HL-60 (cell line): ENCODE results near the gene HNRNPAB.

ENCODE experiments used
- DNase-seq, 2 experiments: peaks; one replicate each; pipeline ENCODE4 v3.0.0-alpha.2; 2010 to 2020; ENCODE audit warnings: low read depth in 1 of 2, low spot score in 1 of 2
- H3K27ac ChIP-seq: fragments of 250-450 bp; sonication (Bioruptor Pico); replicated peaks from 2 replicates; pipeline ENCODE4 v1.5.1; 2020; ENCODE audit warnings: mild to moderate bottlenecking, moderate library complexity
- H3K27me3 ChIP-seq: fragments of 250-450 bp; sonication (Bioruptor Pico); 2 replicates; pipeline ENCODE4 v1.5.1; 2021; ENCODE audit warnings: mild to moderate bottlenecking, moderate library complexity; ENCODE audit not compliant: insufficient read depth, poor library complexity, severe bottlenecking
- H3K4me3 ChIP-seq: replicated peaks from 2 replicates; pipeline ENCODE4 v1.5.1; 2011; ENCODE audit warnings: mild to moderate bottlenecking, control low read depth, low read length; ENCODE audit not compliant: insufficient read depth
- GABPA ChIP-seq: IDR thresholded peaks from 2 replicates; pipeline ENCODE4 v1.6.1; 2012; ENCODE audit warnings: low read depth
- POLR2AphosphoS5 ChIP-seq: IDR thresholded peaks from 2 replicates; pipeline ENCODE4 v1.6.1; 2012; ENCODE audit warnings: low read depth
- SPI1 ChIP-seq: IDR thresholded peaks from 2 replicates; pipeline ENCODE4 v1.6.1; 2012; ENCODE audit warnings: low read depth, mild to moderate bottlenecking, borderline replicate concordance
- TF ChIP-seq, protein P1 (sequence below): IDR thresholded peaks from one replicate; pipeline ENCODE4 v1.5.1; 2011; ENCODE audit warnings: low read length, control low read depth, inconsistent platforms; ENCODE audit not compliant: insufficient read depth
- TF ChIP-seq, protein P2 (sequence below): IDR thresholded peaks from 2 replicates; pipeline ENCODE4 v1.6.1; 2012; ENCODE audit warnings: low read depth; ENCODE audit not compliant: insufficient replicate concordance

Gene HNRNPAB

DNA sequence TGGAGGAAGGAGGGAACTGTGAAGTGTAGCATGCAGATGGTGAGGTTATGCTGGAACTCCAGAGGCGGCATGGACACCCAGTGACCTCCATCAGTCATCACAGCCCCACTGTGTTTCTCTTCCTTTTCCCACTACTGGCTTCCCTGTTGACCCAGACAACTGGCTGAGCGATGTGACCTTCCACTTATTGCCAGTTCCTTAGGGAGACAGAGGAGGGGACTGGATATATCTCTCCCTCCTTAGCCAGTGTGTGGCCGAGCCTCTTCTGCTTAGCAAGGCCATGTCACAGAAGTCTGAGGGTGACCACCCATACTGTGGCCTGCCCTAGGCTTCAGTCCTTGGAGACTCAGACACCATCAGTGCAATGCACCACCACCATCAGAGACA lies 31.2 kb downstream of the HNRNPAB start:
- no peaks in the 10 kb centered on the region for H3K27me3 ChIP-seq
- TF ChIP-seq POLR2AphosphoS5, result peak; percentile 10; the same call in 1 of the 2 replicates
- TF ChIP-seq SPI1, result no peak
- TF ChIP-seq, protein P1, sequence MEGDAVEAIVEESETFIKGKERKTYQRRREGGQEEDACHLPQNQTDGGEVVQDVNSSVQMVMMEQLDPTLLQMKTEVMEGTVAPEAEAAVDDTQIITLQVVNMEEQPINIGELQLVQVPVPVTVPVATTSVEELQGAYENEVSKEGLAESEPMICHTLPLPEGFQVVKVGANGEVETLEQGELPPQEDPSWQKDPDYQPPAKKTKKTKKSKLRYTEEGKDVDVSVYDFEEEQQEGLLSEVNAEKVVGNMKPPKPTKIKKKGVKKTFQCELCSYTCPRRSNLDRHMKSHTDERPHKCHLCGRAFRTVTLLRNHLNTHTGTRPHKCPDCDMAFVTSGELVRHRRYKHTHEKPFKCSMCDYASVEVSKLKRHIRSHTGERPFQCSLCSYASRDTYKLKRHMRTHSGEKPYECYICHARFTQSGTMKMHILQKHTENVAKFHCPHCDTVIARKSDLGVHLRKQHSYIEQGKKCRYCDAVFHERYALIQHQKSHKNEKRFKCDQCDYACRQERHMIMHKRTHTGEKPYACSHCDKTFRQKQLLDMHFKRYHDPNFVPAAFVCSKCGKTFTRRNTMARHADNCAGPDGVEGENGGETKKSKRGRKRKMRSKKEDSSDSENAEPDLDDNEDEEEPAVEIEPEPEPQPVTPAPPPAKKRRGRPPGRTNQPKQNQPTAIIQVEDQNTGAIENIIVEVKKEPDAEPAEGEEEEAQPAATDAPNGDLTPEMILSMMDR, result no peak
- no peak overlapping the region for H3K4me3 ChIP-seq
- no peak for DNase-seq
- H3K27ac ChIP-seq, result no peak overlapping the region

DNA sequence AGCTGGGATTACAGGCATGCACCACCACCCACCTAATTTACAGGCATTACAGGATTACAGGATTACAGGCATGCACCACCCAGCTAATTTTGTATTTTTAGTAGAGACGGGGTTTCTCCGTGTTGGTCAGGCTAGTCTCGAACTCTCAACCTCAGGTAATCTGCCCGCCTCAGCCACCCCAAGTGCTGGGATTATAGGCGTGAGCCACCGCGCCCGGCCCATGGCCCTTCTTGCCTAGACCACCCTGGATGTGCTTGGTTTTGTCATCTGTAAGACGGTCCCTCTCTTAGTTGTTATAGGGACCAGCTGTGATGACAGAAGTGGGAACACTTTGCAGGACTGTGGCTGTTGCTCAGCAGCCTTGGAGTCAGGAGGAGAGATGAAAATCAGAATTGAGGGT lies 31.8 kb downstream of the HNRNPAB start:
- TF ChIP-seq POLR2AphosphoS5, result 0 out of 2 replicates have a peak, but pooled peaks have one; percentile 22
- TF ChIP-seq, protein P1, result no peak
- Histone ChIP-seq H3K27ac (no peak overlapping the region), H3K4me3 (no peak overlapping the region), H3K27me3 (no peaks in the 10 kb centered on the region)
- DNase-seq, result no peak

DNA sequence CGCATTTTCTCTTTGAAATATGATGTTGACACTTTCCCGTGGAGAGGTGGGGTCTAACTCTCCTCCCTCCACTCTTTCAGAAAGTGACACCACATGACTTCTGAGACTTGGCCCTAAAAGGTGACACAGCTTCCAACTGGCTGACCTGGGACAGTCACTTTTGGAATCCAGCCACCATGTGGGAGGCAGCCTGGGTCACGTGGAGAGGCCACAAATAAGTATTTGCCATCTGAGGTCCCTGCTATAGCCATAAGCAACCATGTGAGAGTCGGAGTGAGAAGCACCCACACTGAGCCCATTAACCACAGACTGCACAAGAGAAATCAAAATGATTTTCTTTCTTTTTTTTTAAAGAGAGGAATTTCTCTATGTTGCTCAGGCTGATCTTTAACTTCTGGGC lies 32.3 kb downstream of the HNRNPAB start:
- Histone ChIP-seq H3K27ac (no peak overlapping the region), H3K4me3 (no peak overlapping the region), H3K27me3 (no peaks in the 10 kb centered on the region)
- TF ChIP-seq, protein P2, sequence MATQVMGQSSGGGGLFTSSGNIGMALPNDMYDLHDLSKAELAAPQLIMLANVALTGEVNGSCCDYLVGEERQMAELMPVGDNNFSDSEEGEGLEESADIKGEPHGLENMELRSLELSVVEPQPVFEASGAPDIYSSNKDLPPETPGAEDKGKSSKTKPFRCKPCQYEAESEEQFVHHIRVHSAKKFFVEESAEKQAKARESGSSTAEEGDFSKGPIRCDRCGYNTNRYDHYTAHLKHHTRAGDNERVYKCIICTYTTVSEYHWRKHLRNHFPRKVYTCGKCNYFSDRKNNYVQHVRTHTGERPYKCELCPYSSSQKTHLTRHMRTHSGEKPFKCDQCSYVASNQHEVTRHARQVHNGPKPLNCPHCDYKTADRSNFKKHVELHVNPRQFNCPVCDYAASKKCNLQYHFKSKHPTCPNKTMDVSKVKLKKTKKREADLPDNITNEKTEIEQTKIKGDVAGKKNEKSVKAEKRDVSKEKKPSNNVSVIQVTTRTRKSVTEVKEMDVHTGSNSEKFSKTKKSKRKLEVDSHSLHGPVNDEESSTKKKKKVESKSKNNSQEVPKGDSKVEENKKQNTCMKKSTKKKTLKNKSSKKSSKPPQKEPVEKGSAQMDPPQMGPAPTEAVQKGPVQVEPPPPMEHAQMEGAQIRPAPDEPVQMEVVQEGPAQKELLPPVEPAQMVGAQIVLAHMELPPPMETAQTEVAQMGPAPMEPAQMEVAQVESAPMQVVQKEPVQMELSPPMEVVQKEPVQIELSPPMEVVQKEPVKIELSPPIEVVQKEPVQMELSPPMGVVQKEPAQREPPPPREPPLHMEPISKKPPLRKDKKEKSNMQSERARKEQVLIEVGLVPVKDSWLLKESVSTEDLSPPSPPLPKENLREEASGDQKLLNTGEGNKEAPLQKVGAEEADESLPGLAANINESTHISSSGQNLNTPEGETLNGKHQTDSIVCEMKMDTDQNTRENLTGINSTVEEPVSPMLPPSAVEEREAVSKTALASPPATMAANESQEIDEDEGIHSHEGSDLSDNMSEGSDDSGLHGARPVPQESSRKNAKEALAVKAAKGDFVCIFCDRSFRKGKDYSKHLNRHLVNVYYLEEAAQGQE, result no peak
- TF ChIP-seq POLR2AphosphoS5, result no peak
- TF ChIP-seq, protein P1, result no peak
- no peak for TF ChIP-seq GABPA
- no peak for TF ChIP-seq SPI1
- DNase-seq, result no peak

DNA sequence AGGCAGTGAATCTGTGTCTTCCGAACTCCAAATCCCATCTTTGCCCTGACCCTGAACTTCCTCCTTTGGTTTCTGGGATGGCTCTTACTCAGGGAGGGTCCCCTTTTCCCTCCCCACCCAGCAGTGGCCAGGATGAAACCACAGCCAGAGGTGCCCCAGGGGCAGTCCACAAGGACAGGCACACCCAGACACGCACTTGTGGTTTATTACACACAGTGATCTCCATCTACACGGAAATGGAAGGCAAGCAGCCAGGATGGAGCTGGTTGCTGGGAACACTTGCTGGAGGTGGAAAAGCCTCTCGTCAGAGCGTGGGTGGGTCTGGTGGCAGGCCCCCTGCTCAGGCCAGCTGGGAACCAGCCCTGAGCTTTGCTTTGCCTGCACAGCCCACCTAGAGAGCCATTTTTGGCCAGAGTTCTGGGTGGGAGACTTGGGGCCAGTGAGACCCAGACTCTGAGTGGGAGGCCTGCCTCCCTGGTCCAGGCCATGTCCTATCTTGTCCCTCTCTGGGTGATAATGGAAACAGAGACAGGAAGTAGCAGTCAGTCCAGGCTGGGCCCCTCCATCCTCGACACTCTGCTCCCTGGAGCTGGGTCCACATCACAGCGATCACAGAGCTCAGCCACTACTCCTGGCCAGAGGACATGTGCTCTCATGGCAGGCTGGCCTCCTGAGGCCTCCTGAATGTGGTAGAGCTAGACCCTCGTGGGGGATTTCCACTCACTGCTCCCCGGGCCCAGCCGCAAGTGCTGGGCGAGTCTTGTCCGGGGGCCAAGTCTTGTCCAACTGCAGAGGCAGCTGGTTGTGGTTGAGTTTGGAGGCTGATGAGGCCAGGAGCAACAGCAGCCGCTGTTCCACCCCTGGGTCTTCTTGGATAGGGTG lies 33.3 kb downstream of the HNRNPAB start:
- no peak for DNase-seq
- Histone ChIP-seq H3K4me3 (no peak overlapping the region), H3K27me3 (no peaks in the 10 kb centered on the region), H3K27ac (no peak overlapping the region)
- TF ChIP-seq POLR2AphosphoS5, result peak; percentile 31; the same call in 1 of the 2 replicates
- TF ChIP-seq, protein P2, result no peak
